Measurements from ENCODE around the gene GFRA1. TPM values are rescaled to one million over a fixed set of nuclear protein-coding genes. Genes with fewer than 3 reads are reported as not detected.

GFRA1 gene
- polyA plus RNA-seq, 3 donors = not detected

DNA sequence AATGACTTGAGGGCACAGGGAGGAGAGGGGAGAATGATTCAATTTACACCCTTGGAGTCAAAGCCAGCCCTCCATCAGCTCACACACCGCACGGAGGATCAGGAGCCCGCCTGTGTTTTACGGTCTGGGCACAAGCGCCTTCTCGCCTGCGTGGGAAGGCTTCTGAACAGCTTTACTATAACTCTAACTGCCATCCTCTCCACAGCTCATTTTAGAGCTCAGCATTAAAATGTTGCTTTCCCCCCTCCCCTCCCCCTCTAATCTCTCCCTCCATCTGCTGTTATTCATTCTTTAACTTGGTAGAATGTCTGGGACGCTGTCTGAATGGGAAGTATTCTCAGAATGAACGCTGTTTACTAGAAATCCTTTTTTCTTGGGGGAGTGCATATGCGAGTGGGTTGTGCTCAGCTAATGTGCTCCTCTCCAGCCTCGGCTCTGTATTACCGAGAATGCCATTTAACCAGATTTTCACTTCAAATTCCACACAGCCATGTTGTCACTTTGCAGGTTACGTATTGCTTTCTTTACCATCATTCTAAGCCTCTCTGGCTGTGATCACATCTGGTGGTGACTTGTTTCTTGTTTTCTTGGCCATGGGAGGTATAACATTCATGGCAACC lies 140.1 kb downstream of the GFRA1 start:
- peaks cover 0 to 6% (median 2%) of the 10 kb centered on the region in 7 donors for H3K9me3 Mint-ChIP-seq
- Histone ChIP-seq H3K27ac (ENCODE audit: low read depth in 1 of 2, low read length in 2 of 2) (no peak overlapping the region), H4K20me1 (ENCODE audit: insufficient read depth, low read length) (no peaks in the 10 kb centered on the region), H3K36me3 (replicated peaks in 1 of 2; ENCODE audit: control insufficient read depth in 1 of 2, insufficient read depth in 2 of 2, low read length in 2 of 2) (no peaks in the 10 kb centered on the region), H3K79me2 (ENCODE audit: insufficient read depth, low read length) (no peaks in the 10 kb centered on the region), H3K9me3 (replicated peaks in 1 of 2; ENCODE audit: control insufficient read depth in 1 of 2, insufficient read depth in 1 of 2, low read length in 2 of 2) (no peaks in the 10 kb centered on the region), H3K9ac (ENCODE audit: insufficient read depth, low read length, poor library complexity, severe bottlenecking) (no peak overlapping the region), H3K27me3 (ENCODE audit: control insufficient read depth in 2 of 2, insufficient read depth in 2 of 2, low read length in 2 of 2) (no peaks in the 10 kb centered on the region), H2AFZ (ENCODE audit: insufficient read depth, low read depth, low read length, poor library complexity, severe bottlenecking) (no peak overlapping the region), H3K4me3 (replicated peaks in 1 of 3; ENCODE audit: low read depth in 2 of 3, low read length in 3 of 3) (no peak overlapping the region), H3K4me1 (ENCODE audit: control insufficient read depth in 1 of 2, insufficient read depth in 2 of 2, low read length in 2 of 2) (no peaks in the 10 kb centered on the region), H3K4me2 (replicated peaks; ENCODE audit: extremely low read depth, low read length, poor library complexity, severe bottlenecking) (no peak overlapping the region)
- intact Hi-C loops (cut with micrococcal nuclease) = no loop called here
- peaks cover 0 to 3% (median 2%) of the 10 kb centered on the region in 3 donors for H3K27me3 Mint-ChIP-seq (ENCODE audit: low read depth in 3 of 3)
- H3K27ac Mint-ChIP-seq = no peak overlapping the region
- H3K4me1 Mint-ChIP-seq = no peaks in the 10 kb centered on the region
- DNase-seq = no peak
- WGBS (ENCODE audit: insufficient coverage) = 35% methylated on average over 6 of the region's 13 CpGs
- H3K4me3 Mint-ChIP-seq = no peak overlapping the region
- H3K36me3 Mint-ChIP-seq = no peaks in the 10 kb centered on the region
- TF ChIP-seq, protein P1, sequence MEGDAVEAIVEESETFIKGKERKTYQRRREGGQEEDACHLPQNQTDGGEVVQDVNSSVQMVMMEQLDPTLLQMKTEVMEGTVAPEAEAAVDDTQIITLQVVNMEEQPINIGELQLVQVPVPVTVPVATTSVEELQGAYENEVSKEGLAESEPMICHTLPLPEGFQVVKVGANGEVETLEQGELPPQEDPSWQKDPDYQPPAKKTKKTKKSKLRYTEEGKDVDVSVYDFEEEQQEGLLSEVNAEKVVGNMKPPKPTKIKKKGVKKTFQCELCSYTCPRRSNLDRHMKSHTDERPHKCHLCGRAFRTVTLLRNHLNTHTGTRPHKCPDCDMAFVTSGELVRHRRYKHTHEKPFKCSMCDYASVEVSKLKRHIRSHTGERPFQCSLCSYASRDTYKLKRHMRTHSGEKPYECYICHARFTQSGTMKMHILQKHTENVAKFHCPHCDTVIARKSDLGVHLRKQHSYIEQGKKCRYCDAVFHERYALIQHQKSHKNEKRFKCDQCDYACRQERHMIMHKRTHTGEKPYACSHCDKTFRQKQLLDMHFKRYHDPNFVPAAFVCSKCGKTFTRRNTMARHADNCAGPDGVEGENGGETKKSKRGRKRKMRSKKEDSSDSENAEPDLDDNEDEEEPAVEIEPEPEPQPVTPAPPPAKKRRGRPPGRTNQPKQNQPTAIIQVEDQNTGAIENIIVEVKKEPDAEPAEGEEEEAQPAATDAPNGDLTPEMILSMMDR (IDR thresholded peaks at IDR 0.05) = no peak

DNA sequence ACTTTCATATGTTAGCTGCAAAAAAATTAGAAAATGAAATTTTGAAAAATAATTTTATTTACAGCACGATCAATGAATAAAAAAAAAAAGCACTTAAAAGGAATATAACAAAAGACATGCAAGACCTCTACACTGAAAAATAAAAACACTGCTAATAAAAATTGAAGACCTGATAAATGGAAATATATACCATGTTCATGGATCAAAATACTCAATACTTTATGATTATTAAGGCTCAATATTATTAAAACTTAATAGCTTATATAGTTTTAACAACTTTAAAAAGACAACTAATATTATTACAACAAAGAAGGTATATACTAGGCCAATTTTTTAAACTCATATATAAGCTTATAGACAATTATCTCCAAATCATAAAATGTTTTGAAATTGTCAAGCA lies 143.0 kb downstream of the GFRA1 start:
- H3K9ac ChIP-seq (ENCODE audit: insufficient read depth, low read length, poor library complexity, severe bottlenecking) = no peak overlapping the region
- Mint-ChIP-seq H3K27ac (no peak overlapping the region), H3K4me3 (no peak overlapping the region), H3K36me3 (no peaks in the 10 kb centered on the region), H3K27me3 (ENCODE audit: low read depth in 3 of 3) (peaks cover 0 to 3% (median 2%) of the 10 kb centered on the region in 3 donors), H3K4me1 (no peaks in the 10 kb centered on the region), H3K9me3 (peaks cover 2 to 7% (median 3%) of the 10 kb centered on the region in 7 donors)
- intact Hi-C loops (cut with micrococcal nuclease) = no loop called here
- no peak overlapping the region for H3K4me2 ChIP-seq (replicated peaks; ENCODE audit: extremely low read depth, low read length, poor library complexity, severe bottlenecking)
- WGBS (ENCODE audit: insufficient coverage) = no CpG with 5 or more reads among the region's 1 CpG
- H3K4me3 ChIP-seq (replicated peaks in 1 of 3; ENCODE audit: low read depth in 2 of 3, low read length in 3 of 3) = no peak overlapping the region
- no peaks in the 10 kb centered on the region for H3K36me3 ChIP-seq (replicated peaks in 1 of 2; ENCODE audit: control insufficient read depth in 1 of 2, insufficient read depth in 2 of 2, low read length in 2 of 2)
- H2AFZ ChIP-seq (ENCODE audit: insufficient read depth, low read depth, low read length, poor library complexity, severe bottlenecking) = no peak overlapping the region
- H3K9me3 ChIP-seq (replicated peaks in 1 of 2; ENCODE audit: control insufficient read depth in 1 of 2, insufficient read depth in 1 of 2, low read length in 2 of 2) = no peaks in the 10 kb centered on the region
- H3K79me2 ChIP-seq (ENCODE audit: insufficient read depth, low read length) = no peaks in the 10 kb centered on the region
- no peaks in the 10 kb centered on the region for H3K27me3 ChIP-seq (ENCODE audit: control insufficient read depth in 2 of 2, insufficient read depth in 2 of 2, low read length in 2 of 2)
- TF ChIP-seq, protein P1 (IDR thresholded peaks at IDR 0.05) = no peak
- H3K4me1 ChIP-seq (ENCODE audit: control insufficient read depth in 1 of 2, insufficient read depth in 2 of 2, low read length in 2 of 2) = no peaks in the 10 kb centered on the region
- DNase-seq = no peak
- no peaks in the 10 kb centered on the region for H4K20me1 ChIP-seq (ENCODE audit: insufficient read depth, low read length)
- H3K27ac ChIP-seq (ENCODE audit: low read depth in 1 of 2, low read length in 2 of 2) = no peak overlapping the region

Measured in CD14-positive monocyte (primary cell).